IPS DF 4.7 (cell line): ENCODE results near the gene RP9.
A peak's percentile ranks its signal among the peaks of the same experiment; 100 is the strongest.

Experiments used
- DNase-seq: peaks from one replicate; pipeline ENCODE4 v3.0.0-alpha.2; 2013; ENCODE audit warnings: low spot score; ENCODE audit errors: extremely low read depth

Gene RP9, protein sequence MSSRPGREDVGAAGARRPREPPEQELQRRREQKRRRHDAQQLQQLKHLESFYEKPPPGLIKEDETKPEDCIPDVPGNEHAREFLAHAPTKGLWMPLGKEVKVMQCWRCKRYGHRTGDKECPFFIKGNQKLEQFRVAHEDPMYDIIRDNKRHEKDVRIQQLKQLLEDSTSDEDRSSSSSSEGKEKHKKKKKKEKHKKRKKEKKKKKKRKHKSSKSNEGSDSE

DNA sequence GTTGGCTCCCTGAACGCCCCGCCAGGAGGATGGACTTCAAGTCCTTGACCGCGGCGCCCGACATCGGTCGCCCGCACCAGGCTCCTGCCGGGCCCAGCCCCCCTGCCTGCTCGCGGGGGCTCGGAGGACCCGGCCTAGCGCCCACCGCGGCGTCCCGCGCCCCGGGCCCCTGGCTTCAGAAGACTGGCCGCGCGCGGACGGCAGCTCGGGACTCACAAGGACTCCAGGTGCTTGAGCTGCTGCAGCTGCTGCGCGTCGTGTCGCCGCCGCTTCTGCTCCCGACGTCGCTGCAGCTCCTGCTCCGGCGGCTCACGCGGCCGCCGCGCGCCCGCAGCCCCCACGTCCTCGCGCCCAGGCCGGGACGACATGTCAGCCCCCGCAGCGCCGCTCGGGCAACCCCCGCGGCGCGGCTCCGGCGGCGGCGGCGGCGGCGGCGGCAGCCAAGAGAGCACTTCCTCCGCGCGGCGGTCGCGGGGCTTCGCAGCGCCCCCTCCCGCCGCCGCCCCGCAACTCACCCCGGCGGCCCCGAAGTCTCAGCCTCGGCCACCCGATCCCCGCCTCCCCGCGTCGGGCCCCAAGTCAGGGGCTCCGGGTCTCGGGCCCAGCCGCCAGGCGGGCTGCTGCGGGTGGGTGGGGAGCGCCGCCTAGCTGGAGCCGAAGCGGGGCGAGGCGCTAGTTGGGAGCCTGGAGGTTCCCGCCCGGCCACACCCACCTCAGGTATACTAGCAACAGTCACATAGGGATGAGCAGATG is at the start of gene RP9:
Gene RP9 (minus strand): TSS at position 400 of the 753 bp plus-strand sequence. CDS start 32 bp downstream, at position 368.
- no peak for DNase-seq

DNA sequence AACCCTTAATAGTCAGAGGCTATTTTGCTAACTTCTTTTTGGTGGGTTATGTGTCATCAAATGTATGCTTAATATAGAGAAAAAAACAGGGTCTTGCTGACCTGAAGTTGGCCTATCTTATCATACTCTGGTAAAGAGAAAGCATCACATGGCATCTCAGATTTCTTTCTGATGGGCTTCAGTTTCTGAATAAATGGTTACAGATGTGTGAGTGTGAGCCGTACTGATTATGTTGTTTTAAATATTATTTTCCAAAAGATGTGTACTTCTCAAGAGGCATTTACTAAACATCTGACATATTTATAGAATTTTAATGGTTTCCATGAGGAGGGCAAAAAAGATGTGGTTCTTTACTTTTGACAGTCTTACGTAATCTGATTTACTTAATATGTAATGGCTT is 48.6 kb upstream of the RP9 start:
- no peak for DNase-seq

DNA sequence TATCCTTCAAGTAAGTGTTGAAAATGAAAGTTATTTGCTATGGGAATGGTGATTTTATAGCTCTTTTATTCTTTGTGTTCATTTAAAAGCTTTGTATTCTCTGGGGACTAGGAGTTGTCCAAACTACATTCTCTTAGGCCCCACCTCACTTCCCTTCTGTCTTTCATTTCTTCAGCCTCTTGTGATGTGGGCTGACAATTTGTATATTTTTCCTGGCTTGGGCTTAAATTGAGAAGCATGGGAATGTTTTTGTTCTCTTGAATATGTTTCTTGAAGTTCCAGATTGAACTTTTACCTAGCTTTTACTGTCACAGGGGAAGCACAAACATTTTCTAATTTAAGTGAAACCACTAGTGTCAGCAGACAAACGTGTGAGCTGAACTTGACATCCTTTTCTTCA is 48.1 kb upstream of the RP9 start:
- no peak for DNase-seq

DNA sequence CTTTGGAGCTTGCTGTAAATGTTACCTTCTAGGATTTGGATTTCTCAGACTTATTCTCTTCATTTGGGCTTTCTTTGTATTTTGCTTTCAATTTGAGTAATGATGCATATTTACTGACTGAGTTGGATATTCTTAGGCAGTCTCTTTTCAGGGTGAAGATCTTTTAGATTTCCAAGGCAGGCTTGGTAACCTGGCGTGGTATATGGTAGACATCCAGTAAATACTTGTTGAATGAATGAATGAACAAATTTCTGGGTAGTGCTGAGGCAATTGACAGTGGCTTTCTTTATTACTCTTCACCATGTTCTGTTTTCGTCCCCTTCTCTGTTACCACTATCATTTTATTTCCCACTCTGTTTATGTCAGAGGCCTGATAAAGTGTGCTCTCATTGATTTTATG is 47.2 kb upstream of the RP9 start:
- no peak for DNase-seq

DNA sequence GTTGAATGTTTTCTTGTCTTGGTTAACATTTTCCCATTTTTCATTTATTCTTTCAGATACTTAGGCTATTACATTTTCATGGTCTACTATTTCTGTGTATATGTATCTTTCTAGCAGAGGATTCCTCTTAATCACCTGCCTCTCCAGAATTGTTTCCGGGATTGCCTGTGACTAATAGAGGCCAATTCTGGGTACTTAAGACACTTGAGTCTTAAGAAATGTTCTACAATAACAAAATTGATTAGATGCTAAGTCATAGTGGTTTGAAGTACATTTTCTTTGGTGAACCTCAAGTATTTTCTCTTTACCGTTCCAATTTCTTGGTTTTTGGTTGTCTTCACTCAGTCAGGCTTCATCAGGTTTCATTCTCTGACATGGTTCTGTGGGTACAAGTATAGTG is 46.6 kb upstream of the RP9 start:
- DNase-seq: no peak

DNA sequence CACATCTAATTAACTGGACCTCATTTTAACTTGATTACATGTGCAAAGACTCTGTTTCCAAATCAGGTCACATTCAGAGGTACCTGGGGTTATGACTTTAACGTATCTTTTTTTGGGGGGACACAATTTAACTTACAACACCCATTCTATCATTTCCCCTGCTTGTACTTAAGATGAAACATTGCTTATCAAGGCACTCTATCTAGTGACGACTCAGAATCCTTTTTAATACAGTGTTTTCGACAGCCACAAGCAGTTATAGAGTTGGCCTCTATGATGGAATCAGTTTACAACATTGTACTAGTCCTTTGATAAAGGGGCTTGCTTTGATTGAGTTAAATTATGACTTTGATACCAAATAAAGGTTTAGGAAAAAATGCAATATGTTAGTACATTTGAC is 42.9 kb upstream of the RP9 start:
- DNase-seq: no peak

DNA sequence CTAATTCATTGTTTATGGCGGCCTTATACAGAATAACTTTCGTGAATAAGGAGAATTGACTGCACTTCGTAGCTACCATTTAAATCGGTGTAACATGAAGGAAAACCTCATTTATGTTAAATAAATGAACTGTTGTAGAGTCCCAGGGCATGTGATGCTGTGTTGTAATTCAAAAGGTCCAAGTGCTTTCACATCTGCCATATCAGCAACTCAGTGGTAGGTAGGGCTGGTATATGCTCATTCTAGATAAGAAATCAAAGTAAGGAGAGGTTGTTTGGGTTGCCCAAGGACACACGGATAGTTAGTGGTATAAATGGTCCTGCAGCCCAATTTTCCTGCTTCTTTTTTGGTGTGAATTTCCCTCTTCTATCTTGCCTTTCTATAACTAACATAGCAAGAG is 36.0 kb upstream of the RP9 start:
- no peak for DNase-seq

DNA sequence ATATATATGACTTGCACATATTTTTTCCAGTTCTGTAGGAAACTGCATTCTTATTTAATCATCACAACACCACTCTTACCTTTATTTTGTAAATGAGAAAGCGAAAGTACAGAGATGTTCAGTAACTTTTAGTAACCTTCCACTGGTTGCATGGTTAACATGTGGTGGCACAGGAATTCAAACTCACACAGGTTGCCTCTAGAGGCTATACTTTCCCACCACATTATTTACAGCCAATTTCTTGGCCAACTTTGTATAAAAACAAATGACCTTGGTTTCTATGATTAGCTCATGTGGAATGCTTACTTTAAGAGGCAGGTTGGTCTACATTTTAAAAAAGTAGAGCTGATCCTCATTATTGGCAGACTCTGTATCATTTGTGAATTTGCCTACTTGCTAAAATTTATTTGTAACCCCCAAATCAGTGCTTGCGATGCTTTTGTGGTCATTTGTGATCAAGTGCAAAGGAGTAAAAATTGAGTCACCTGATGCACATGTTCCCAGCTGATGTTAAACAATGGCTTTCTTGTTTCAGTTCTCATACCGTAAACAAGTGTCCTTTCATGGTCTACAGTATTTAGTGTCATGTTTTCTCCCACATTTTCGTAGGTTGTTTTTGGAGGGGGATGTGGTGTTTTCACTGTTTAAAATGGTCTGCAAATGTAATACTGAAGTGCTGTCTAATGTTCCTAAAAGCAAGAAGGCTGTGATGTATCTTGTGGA is 35.0 kb upstream of the RP9 start:
- no peak for DNase-seq

DNA sequence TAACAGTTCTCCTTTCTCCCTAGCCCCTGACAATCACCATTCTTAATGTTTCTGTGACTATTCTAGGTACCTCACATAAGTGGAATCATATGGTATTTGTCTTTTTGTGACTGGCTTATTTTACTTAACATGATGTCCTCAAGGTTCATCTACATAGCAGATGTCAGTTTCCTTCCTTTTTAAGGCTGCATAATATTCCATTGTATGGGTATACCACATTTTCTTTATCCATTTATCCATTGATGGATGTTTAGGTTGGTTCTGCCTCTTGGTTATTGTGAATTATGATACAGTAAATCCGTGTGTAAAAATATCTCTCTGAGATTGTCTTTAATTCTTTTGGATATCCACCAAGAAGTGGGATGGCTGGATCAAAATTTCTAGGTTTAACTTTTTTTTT is 33.4 kb upstream of the RP9 start:
- no peak for DNase-seq

DNA sequence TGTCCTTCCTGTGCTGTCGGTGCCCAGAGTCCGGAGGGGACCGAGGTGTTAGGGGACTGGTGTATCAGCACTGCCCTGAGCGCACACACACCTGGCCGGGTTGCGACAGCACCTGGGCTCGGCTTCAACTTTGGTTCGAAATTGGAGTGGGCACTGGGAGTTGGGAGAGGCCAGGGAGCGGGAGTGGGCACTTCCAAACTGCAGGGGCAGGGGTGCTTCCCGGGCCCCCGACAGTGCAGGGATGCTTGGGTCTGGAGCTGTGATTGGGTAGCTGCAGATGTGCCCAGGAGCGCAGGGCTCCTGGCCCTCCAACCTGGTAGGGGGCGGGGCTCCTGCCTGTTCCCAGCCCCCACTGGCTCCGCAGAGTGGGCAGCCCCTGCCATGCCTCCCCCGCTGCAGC is 27.9 kb upstream of the RP9 start:
- no peak for DNase-seq

DNA sequence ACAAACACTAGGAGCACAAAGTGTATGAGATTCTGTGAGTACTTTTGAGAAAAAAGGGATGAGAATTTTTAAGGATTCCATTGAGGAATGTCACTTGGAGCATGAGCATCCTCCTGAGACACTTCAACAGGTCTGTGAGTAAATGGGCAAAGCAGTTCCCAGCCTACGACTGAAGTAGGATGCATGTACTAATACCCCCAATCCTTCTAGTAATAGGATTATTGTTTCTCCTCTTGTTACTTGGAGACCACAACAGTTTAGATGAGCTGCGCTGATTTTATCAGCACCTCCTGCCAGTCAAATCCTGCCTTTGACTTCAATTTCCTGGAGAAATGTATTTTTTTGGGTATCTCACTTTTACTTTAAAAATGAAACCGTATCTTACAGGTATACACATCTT is 21.0 kb upstream of the RP9 start:
- no peak for DNase-seq

DNA sequence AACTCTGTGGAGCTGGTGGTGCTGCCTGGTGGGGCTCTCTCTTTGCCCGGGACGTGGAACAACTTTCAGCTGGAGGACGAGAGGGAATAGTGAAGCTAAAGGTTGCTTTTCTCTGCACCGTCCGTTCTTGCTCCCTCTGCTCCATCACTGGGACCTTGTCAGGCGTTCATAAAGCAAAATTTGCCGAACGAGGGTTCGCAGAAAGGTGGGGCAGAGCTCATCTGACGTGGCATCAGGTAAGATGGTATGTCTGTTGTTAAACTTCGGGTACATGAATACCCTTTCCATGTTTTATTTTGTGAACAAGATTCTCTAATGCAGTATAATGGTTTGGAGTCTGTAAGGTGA is 20.6 kb upstream of the RP9 start:
- no peak for DNase-seq

DNA sequence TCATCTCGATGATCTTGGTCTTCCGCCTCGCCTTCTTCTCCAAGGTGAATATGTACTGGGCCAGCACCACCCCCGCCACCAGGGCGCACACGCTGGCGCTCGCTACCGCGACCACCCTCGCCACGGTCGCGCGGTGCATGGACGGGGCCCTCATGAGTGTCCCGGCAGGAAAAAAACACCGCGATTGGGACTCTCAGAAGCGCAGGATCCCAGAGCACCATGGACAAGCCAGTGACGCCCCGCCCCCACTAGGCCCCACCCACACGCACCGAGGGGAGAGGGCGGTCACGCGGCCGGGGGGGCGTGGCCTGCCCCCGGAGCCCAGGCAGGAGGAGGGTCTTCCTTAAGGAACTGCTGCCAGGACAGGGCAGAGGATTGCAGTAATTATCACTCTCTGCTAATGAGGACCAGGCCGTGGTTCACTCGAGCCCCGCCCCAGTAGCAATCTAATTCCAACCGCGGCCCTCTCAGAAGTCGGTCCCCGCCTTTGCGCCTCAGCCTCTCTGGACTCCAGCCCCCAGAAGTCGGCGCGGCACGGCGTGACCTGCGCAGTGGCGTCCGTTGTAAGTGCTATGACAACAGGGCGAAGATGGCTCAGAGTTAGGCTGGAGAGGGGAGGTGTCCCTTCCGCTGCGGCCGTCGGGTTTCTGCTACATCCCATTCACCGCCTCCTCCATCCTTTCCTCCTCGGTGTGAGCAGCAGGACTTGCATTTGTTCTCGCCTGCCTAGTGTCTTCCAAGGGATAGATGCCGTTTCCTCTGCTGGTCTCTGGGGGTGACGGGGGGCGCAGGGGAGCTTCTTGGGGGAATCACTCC is 20.0 kb upstream of the RP9 start, which contains the start of gene BBS9:
Gene BBS9 (plus strand): TSS at position 575 of the 816 bp plus-strand sequence. CDS start 16,689 bp downstream, outside the sequence.
- peak; percentile 84 for DNase-seq

DNA sequence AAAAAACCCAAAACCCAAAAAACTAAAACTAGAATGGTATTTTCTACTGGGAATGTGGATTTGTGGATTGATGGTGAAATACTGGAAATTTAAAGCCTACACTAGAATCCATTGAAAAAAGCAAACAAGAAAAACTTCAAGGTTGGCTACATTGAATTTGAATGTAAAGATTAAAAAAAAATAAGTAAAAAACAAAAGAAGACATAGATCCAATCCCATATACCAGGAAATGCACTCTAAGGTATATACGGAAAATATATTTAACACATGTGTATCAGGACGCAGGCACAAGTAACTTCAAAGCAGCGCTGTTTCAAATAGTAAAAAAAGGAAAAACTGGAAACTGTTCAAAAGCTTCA is 19.4 kb upstream of the RP9 start:
- DNase-seq: no peak

DNA sequence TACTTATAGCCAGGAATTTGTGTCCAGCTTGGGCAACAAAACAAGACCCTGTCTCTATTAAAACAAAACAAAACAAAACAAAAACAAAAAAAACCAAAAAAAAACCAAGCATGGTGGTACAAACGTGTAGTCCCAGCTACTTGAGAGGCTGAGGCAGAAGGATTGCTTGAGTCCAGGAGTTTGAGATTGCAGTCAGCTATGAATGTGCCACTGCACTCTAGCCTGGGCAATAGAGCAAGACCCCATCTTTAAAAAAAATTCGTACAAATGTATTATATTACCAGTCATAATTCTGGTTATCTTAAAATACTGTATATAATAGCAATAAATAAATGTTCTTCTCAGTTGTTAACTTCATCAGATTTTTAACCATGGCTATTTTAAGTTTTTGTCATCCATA is 17.9 kb upstream of the RP9 start:
- DNase-seq: no peak

DNA sequence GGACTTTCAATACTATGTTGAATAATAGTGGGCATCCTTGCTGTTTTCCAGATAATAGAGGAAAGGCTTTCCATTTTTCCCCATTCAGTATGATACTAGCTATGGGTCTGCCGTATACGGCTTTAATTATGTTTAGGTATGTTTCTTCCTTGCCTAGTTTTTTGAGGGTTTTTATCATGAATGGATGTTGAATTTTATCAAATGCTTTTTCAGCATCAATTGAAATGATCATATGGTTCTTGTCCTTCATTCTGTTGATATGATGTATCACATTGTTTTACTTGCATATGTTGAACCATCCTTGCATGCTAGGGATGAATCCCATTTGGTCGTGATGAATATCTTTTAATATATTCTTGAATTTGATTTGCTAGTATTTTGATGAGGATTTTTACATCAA is 9.2 kb upstream of the RP9 start:
- no peak for DNase-seq

DNA sequence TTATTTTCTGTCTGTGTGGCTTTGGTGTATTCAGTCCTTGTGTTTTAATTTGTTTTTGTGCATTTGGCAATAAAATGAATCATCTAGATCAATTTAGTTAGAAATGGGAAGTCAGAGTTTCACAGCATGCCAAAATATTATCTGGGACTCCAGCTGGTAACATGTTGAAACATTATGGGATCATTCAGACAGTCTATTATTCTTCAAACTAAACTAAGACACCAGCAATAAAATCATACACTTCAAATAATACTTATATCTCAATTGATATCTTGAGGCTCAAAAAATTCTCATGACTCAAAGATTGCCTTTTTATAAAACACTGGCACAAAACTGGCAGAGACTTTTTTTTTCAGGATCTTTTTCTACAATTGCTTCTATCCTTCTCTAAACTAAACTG is 5.8 kb upstream of the RP9 start:
- DNase-seq: no peak

DNA sequence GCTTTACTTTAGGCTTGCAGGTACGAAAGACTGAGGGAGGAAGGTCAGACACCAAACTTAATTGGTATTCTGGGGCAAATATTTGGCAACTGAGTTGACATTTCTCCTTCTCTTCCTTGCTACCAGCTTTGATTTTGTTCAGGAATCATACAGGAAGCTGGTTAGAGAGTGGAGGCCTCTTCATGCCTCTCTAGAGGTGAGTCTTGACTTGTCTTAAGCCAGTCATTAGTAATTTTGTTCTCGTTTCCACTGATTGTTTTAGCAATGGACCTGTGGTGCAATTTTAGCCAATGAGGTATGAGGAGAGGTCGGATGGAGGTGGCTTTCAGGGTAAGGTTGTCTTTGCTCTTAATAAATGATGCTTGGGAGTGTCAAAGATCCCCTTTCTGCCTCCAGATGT is 2.4 kb upstream of the RP9 start:
- no peak for DNase-seq

DNA sequence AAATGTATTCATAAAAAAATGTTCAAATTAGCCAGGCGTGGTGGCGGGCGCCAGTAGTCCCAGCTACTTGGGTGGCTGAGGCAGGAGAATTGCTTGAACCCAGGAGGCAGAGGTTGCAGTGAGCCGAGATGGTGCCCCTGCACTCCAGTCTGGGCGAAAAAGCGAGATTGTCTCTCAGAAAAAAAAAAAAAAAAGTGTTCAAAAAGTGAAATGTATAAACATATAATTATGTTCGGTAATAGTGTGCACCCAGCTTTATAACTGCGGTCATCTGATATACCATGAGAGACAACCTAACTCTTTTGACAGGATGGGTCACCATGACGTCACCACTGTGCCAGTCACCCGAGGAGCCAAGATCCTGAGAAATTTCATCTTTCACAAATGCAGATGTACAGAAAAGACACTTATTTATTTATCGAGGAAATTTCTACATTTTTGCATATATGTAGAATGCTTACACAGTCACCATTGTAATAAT is 594 bp upstream of the RP9 start:
- no peak for DNase-seq

DNA sequence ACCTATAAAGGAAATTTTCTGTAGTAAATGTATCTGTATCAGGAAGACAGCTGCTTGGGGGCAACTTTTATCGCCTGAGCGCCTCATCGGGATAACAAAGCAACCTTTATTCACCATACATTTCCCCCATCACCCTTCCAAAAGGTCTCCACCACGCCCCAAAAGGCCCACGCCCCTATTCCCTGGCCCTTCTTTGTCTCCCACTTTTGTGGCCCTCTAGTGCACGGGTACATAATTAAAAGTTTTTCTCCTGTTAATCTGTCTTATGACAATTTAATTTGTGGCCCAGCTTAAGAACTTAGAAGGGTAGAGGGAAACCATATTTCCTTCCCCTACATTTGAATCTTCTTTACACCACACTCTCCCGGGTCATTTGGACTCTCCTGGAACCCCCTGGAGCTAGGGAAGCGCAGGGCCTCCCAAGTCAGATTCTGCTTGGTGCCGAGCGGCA is 625 bp downstream of the RP9 start:
- no peak for DNase-seq
